GM11168 (cell line): ENCODE data around the gene GRAMD2A.

ENCODE experiments used
- in situ Hi-C: fragments of 300-500 bp; cut with MboI; formaldehyde crosslinking; loops from one replicate; pipeline ENCODE4 v1.12.0; 2022; ENCODE audit warnings: low sequenced_read_pairs; ENCODE audit not compliant: unreplicated experiment

GRAMD2A gene

DNA sequence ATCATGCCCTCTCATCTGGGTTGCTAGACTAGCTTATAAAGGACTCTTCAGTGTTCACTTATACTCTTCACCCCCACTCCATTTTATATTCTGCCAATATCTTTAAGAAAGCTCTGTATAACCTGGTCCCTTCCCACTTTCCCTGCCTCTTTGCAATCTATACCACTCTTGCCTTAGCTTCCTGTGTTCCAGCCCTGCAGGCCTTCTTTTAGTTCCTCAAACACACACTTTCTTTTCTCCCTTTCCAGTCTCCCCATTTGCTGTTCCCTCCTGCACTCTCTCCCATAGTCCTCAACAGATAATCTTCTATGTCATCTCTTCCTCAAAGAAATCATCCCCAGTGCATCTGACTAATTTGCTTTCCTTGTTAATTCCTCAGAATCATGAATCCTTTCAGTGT lies 50.7 kb downstream of the GRAMD2A start:
- in situ Hi-C loops, result loop anchor here (10.0 kb wide), 1 partner anchor 342 kb away; no protein-coding TSS in a partner anchor

GRCh38 chr15:72146221-72146620 lies 51.4 kb downstream of the GRAMD2A start:
- in situ Hi-C loops, result loop anchor here (10.0 kb wide), 1 partner anchor 341 kb away; no protein-coding TSS in a partner anchor

GRCh38 chr15:72141171-72142084 lies 56.2 kb downstream of the GRAMD2A start:
- in situ Hi-C loops, result loop anchor here (10.0 kb wide), 1 partner anchor 337 kb away; no protein-coding TSS in a partner anchor

- in situ Hi-C loops, result loop anchor here (10.0 kb wide), 1 partner anchor 335 kb away; no protein-coding TSS in a partner anchor
These were observed 57.5 kb downstream of the GRAMD2A start for GRCh38 chr15:72140088-72140487.

DNA sequence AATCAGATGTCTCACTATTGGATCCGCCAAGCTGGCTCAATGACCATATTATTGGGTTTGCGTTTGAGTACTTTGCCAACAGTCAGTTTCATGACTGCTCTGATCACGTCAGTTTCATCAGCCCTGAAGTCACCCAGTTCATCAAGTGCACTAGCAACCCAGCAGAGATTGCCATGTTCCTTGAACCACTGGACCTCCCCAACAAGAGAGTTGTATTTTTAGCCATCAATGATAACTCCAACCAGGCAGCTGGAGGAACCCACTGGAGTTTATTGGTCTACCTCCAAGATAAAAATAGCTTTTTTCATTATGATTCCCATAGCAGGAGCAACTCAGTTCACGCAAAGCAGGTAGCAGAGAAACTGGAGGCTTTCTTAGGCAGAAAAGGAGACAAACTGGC lies 57.9 kb downstream of the GRAMD2A start:
- in situ Hi-C loops, result loop anchor here (10.0 kb wide), 1 partner anchor 335 kb away; no protein-coding TSS in a partner anchor

DNA sequence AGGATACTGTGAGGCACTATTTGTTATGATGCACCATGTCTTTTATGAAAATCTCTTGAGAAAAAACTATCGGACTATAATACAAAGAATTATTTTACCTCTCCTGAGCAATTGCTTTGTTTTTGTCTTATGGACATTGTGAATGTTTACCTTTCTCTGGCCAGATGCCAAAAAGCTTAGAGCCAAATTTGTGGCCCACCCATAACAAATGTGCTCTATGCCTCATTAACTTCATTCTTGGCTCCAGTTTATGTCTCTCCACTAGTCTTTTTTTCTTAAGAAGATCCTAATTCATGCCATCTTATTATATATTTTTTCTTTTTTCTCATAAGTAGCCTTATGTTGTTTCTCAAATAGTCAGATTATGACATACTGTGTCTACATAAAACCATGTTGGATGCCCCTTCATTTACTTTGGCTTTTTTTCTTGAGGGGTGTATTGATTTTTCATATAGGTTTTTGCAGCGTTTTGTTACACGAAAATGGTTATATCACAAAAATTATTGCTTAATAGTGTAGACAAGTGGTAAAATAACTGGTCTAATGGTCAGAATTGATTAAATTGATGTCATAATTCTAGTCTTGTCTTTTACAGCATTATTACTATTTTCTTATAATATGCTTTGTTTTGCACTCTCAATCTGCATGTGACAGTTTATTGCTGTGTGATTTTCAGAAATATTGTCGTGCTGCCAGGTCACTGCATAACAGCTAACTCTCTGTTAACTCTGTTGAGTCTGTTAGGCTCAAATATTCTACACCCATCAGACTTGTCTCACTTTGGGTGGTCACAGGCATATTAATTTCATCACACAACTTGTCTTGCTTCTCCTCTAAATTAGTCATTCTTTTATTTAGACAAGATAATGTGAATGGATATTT lies 61.2 kb downstream of the GRAMD2A start:
- in situ Hi-C loops, result no loop called here

- in situ Hi-C loops, result no loop called here
These were observed 61.9 kb downstream of the GRAMD2A start for GRCh38 chr15:72135719-72136118.

DNA sequence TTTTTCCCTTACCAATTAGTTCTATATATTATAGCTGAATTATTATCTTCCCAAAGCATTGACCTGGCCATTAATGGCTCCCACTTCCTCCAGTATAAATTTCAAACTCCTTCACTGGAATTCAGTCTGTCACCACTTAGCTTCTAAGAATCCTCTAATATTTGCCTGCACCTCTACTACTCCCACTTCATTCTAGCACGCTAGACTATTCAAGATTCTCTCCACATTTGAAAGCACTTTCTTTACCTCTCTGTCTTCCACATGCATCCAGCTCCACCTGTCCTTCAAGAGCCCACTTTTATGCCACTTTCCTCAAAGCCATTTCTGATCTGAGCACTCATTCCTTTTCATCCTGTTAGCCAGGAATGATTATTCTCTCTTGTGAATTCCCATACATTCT lies 64.4 kb downstream of the GRAMD2A start:
- in situ Hi-C loops, result no loop called here

DNA sequence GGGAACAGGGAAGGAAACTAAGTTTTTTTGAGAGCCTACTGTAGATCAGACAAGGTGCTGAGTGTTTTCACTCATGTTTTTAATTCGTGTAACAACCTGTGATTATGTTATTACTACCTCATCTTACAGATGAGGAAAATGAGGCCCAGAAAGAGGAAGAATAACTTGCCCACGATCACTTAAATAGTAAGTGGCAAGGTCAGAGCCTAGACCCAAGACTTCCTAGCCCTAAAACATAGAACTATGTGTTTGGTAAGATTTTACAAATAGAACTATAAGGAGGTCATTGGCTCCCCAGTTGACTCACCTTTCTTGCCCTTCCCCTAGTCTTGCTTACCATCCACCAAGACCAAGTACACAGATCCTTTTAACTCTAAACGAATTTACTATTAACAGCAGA lies 65.7 kb downstream of the GRAMD2A start:
- in situ Hi-C loops, result no loop called here

DNA sequence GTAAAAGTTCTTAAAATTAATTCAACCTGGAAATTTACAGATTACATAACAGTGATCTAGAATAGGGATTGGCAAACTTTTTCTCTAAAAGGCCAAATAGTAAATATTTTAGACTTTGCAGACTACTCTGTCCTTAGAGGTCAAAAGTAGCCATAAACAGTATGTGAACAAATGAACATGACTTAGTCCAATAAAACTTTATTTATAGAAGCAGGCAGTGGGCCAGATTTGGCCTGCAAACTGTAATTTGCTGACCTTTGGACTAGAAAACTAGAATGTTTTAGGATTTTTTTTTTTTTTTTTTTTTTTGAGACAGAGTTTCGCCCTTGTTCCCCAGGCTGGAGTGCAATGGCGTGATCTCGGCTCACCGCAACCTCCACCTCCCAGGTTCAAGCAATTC lies 67.3 kb downstream of the GRAMD2A start:
- in situ Hi-C loops, result no loop called here

DNA sequence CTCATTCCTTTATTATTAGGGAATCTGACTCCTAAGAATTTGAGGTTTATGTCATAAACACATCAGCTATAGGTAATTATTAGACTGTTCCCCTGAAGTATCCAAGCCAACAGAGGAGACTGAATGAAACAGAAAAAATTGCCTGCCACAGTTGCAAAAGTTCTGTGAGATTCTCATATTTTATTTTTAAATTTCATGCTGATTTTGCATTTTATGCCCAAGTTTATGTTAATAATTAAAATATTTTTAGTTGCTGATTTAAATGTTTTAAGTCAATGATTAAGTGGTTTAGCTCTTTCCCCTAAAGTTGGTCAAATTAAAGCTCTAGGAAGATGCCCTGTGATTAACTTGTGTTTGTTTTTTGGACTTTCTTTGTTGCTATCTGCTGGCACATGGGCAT lies 69.2 kb downstream of the GRAMD2A start:
- in situ Hi-C loops, result no loop called here

DNA sequence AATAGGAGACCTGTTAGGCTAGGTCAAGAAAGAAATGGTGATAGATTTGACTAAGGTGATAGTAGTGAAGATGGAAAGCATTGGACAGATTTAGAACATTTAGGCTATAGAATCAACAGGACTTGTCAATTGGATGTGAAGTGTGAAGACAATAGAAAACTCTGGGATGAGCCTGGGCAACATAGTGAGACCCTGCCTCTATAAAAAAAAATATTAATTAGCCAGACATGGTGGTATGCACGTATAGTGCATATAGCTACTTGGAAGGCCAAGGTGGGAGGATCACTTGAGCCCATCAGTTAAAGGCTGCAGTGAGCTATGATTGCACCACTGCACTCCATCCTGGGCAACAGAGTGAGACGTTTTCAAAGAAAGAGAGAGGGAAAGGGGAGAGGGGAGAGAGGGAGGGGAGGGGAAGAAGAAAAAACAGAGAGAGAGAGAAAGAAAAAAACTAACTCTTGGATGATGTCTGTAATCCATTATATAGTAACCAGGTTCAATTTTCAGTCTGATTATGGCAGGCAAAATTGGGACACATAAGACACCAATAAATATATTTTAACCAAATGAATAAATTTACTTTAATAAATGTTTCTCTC lies 69.8 kb downstream of the GRAMD2A start:
- in situ Hi-C loops, result no loop called here

DNA sequence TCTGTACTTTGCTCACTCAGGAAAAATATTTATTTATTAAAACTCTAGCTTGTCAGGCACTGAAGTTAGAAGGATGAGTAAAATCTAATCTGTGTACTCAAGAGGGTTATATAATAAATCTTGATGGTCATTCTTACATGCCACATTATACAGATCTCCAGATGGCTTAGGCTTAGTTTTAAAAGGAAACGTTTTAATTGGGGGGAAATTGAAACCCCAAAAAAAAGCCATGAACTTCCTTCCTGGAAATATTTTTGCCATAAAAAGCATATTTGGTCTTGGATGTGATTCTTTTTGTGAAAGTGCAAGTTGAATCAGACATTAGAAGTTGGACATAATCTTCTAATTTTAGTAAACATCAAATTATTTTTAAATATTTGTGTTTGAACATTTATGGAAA lies 73.4 kb downstream of the GRAMD2A start:
- in situ Hi-C loops, result no loop called here

DNA sequence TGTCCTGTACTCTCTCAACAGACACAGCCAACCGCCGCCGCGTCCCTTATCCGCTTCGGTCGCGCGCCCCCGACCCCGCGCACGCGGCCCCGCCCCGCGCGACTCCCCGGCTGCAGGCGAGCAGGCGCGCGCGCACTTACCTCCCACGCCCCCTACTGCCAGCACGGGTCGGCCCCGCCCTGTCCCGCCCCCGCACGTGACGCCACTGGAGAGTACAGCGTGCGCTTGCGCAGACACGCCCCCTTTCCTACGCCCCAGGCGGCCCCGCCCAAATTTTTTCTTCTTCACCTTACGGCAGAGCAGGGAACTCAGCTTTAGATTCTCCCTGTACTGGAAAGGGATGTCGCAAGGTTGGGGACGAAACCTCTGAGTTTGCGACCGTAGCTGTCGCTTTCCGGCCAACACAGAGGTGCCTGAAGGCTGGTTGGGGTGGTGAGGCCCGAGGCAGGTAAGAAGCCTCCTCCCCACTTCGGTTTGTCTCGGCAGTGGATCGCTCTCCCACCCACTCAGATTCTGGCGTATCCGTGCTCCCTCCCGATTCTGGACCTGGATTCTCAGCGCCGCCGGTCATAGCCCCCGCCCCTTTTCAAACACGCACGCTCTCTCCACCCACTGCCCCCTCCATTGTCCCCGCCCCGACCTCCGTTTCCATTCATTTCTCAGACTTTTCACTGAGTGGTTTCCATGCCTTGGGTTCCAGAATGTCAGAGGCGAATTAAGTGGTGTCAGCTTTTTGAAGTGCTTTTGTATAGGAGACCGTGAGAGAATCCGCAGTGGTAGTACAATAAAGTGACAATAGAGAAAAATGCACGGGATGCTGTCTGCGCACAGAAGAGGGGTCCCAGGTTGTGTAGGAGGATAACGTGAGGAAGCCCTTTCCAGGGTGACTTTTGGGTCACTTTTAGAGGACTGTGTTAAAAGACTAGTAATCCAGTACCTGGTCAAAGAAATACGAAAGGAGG lies 79.3 kb downstream of the GRAMD2A start, which contains the start of the genes MYO9A and SENP8:
Gene MYO9A, minus strand, starts transcription at position 134 of the 962 bp plus-strand sequence. CDS start 71,587 bp downstream, outside the sequence.
Gene SENP8, plus strand, starts transcription at position 387 of the 962 bp plus-strand sequence. CDS start 21,221 bp downstream, outside the sequence.
- in situ Hi-C loops, result no loop called here

DNA sequence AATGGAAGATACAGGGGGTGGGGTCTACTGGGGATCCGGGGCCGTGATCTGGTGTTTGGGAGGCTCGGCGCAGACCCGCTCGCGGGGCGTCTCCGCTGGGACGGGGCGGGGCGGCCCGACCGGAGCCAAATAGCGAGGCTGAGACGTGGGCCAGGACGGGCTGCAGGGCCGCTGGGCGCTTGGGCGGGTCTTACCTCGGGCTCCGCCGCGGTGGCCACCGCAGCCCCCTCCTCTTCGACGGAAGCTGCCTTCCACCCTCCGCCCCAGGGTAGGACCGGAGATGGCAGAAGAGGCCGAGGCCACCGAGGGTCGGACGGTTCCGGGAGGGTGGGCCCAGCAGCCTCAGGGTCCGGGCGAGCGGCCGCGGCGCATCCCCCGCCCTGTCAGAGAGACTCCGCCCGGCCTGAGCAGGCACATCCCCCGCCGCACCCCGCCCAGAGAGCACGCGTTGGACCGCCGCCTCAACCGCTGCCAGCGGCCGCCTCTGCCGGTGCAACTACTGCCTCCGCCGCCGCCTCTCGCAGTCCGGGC lies 80.0 kb downstream of the GRAMD2A start:
- in situ Hi-C loops, result no loop called here

- in situ Hi-C loops, result no loop called here
These were observed 80.7 kb downstream of the GRAMD2A start for GRCh38 chr15:72116731-72117485.

GRCh38 chr15:72113347-72114031 lies 84.1 kb downstream of the GRAMD2A start:
- in situ Hi-C loops, result no loop called here
